ENCODE measurements around the gene CTLA4.

- TF ChIP-seq CTCF (IDR thresholded peaks at IDR 0.05; ENCODE audit: low read length) (no peak), EZH2 (IDR thresholded peaks at IDR 0.05; ENCODE audit: borderline replicate concordance, low read length) (no peak)
Measured at GRCh38 chr2:203819434-203820133, 48.0 kb upstream of the CTLA4 start.

Measured in OCI-LY1 (cell line).